Keratinocyte (primary cell): ENCODE measurements around the gene ADARB2. TPM values are rescaled to one million over a fixed set of nuclear protein-coding genes. Genes with fewer than 3 reads are reported as not detected.

ENCODE experiments used
- DNase-seq: peaks from one replicate; pipeline ENCODE4 v3.0.0-alpha.2; 2011; ENCODE audit warnings: low read depth, missing footprints, low spot score
- FAIRE-seq: peaks from 2 replicates; lab custom pipeline; 2011; peaks lifted over from hg19 to GRCh38; lab: Jason Lieb, UNC
- H2AFZ ChIP-seq: 2 replicates; pipeline ENCODE4 v1.6.0; 2012; ENCODE audit warnings: low read length, control low read depth, inconsistent platforms; ENCODE audit not compliant: control insufficient read depth
- H3K27ac ChIP-seq: 2 replicates; pipeline ENCODE4 v1.5.1; 2011; ENCODE audit warnings: low read length; ENCODE audit not compliant: control insufficient read depth, insufficient read depth
- H3K27me3 ChIP-seq: 3 replicates; pipeline ENCODE4 v1.6.0; 2011; ENCODE audit warnings: low read length; ENCODE audit not compliant: control insufficient read depth, insufficient read depth; ENCODE audit errors: extremely low read depth
- H3K36me3 ChIP-seq, 2 experiments: 2 replicates in 1 of 2; 3 replicates in 1 of 2; pipeline ENCODE4 v1.5.1; 2011; ENCODE audit warnings: low read length in 2 of 2, mild to moderate bottlenecking in 1 of 2; ENCODE audit not compliant: control insufficient read depth in 2 of 2, insufficient read depth in 2 of 2; ENCODE audit errors: extremely low read depth in 1 of 2
- H3K4me1 ChIP-seq: 3 replicates; pipeline ENCODE4 v1.5.1; 2011; ENCODE audit warnings: low read length; ENCODE audit not compliant: control insufficient read depth, insufficient read depth; ENCODE audit errors: extremely low read depth
- H3K4me2 ChIP-seq: 3 replicates; pipeline ENCODE4 v1.6.0; 2011; ENCODE audit warnings: low read depth, low read length; ENCODE audit not compliant: control insufficient read depth, insufficient read depth; ENCODE audit errors: extremely low read depth
- H3K4me3 ChIP-seq, 3 experiments: fragments of 200-600 bp in 1 of 3; sonication (generic) in 1 of 3; 2 replicates in 2 of 3; 3 replicates in 1 of 3; pipeline ENCODE4 v1.5.1; 2011 to 2016; ENCODE audit warnings: low read length in 3 of 3, mild to moderate bottlenecking in 3 of 3, control low read depth in 2 of 3, inconsistent platforms in 1 of 3, low read depth in 1 of 3, mixed read lengths in 1 of 3, mixed run types in 1 of 3, moderate library complexity in 1 of 3; ENCODE audit not compliant: control insufficient read depth in 2 of 3, insufficient read depth in 2 of 3; ENCODE audit errors: extremely low read depth in 1 of 3
- H3K79me2 ChIP-seq: 2 replicates; pipeline ENCODE4 v1.6.0; 2012; ENCODE audit warnings: low read length; ENCODE audit not compliant: control insufficient read depth, insufficient read depth
- H3K9ac ChIP-seq: 3 replicates; pipeline ENCODE4 v1.6.0; 2011; ENCODE audit warnings: low read length; ENCODE audit not compliant: control insufficient read depth, insufficient read depth; ENCODE audit errors: extremely low read depth
- H3K9me1 ChIP-seq: 3 replicates; pipeline ENCODE4 v1.6.0; 2011; ENCODE audit warnings: low read length; ENCODE audit not compliant: control insufficient read depth, insufficient read depth; ENCODE audit errors: extremely low read depth
- H3K9me3 ChIP-seq: 2 replicates; pipeline ENCODE4 v1.5.1; 2012; ENCODE audit warnings: low read depth, low read length; ENCODE audit not compliant: control insufficient read depth
- H4K20me1 ChIP-seq: 3 replicates; pipeline ENCODE4 v1.6.0; 2011; ENCODE audit warnings: low read length; ENCODE audit not compliant: control insufficient read depth, insufficient read depth; ENCODE audit errors: extremely low read depth
- CTCF ChIP-seq, 3 experiments: IDR thresholded peaks in 1 of 3; conservative IDR thresholded peaks in 1 of 3; optimal IDR thresholded peaks in 1 of 3; 2 replicates in 2 of 3; 3 replicates in 1 of 3; pipeline versions ENCODE3 to v1.5.1; 2011; ENCODE audit warnings: low read length in 3 of 3, mild to moderate bottlenecking in 3 of 3, moderate library complexity in 2 of 3, control low read depth in 1 of 3, inconsistent platforms in 1 of 3; ENCODE audit not compliant: insufficient read depth in 2 of 3; ENCODE audit errors: extremely low read depth in 1 of 3
- EZH2 ChIP-seq: IDR thresholded peaks from one replicate; pipeline ENCODE4 v1.6.1; 2012; ENCODE audit warnings: inconsistent platforms, mild to moderate bottlenecking, low read length, moderate library complexity
- dilution Hi-C: fragments of 300-500 bp; cut with MboI; formaldehyde crosslinking; loops from one replicate; pipeline ENCODE4 v1.7.0; 2020; ENCODE audit warnings: low sequenced_read_pairs; ENCODE audit not compliant: extremely low pct_ligation_motif_present
- polyA plus RNA-seq, 5 experiments: library from polyadenylated mRNA; depleted of rRNA in 3 of 5; stranded (reverse) in 3 of 5; stranded (forward) in 1 of 5; unstranded in 1 of 5; fragments of >200 nt; gene quantifications; 1 replicate in 1 of 5; 2 replicates in 3 of 5; 3 replicates in 1 of 5; pipeline versions ENCODE4 v1.2.1 to v1.2.3, GENCODE V29; 2011 to 2012; ENCODE audit warnings: missing spikeins in 2 of 5, low read depth in 1 of 5, low replicate concordance in 1 of 5

The ADARB2 gene
- polyA plus RNA-seq, 1 donor (not counting 4 experiments of a cell fraction or from before 2014, with no cell fraction given) = not detected

- FAIRE-seq = no peak
- H3K9me3 ChIP-seq = peaks cover 4% of the 10 kb centered on the region
- no peaks in the 10 kb centered on the region for H3K36me3 ChIP-seq
- dilution Hi-C loops = no loop called here
- no peak for TF ChIP-seq EZH2
- no peak for TF ChIP-seq CTCF (optimal IDR thresholded peaks at IDR 0.05 in 1 of 3, IDR thresholded peaks at IDR 0.05 in 1 of 3, conservative IDR thresholded peaks at IDR 0.05 in 1 of 3; ENCODE audit: extremely low read depth in 1 of 3, insufficient read depth in 2 of 3, low read length in 3 of 3)
- DNase-seq = no peak
- no peaks in the 10 kb centered on the region for H3K27me3 ChIP-seq
- H3K4me2 ChIP-seq = no peak overlapping the region
- H4K20me1 ChIP-seq = no peaks in the 10 kb centered on the region
- no peak overlapping the region for H2AFZ ChIP-seq
- H3K4me3 ChIP-seq = no peak overlapping the region
- no peak overlapping the region for H3K9ac ChIP-seq
- H3K4me1 ChIP-seq = no peaks in the 10 kb centered on the region
- no peak overlapping the region for H3K27ac ChIP-seq
- H3K79me2 ChIP-seq = no peaks in the 10 kb centered on the region
- H3K9me1 ChIP-seq = no peaks in the 10 kb centered on the region
Measured at GRCh38 chr10:1422275-1422674, 315.1 kb downstream of the ADARB2 start.

- Histone ChIP-seq H3K4me3 (no peak overlapping the region), H3K9me1 (no peaks in the 10 kb centered on the region), H3K79me2 (no peaks in the 10 kb centered on the region), H3K27ac (no peak overlapping the region), H3K9me3 (peaks cover 4% of the 10 kb centered on the region), H3K9ac (no peak overlapping the region), H3K36me3 (no peaks in the 10 kb centered on the region), H4K20me1 (no peaks in the 10 kb centered on the region), H3K27me3 (no peaks in the 10 kb centered on the region), H3K4me1 (no peaks in the 10 kb centered on the region), H3K4me2 (peak overlapping the region; percentile 60), H2AFZ (peak overlapping the region; percentile 81)
- dilution Hi-C loops = no loop called here
- peak; percentile 26 for FAIRE-seq
- TF ChIP-seq CTCF (optimal IDR thresholded peaks at IDR 0.05 in 1 of 3, IDR thresholded peaks at IDR 0.05 in 1 of 3, conservative IDR thresholded peaks at IDR 0.05 in 1 of 3; ENCODE audit: extremely low read depth in 1 of 3, insufficient read depth in 2 of 3, low read length in 3 of 3) (peak; percentile 44 to 84 (median 69)), EZH2 (no peak)
- DNase-seq = no peak
Measured at GRCh38 chr10:1420661-1421362, 316.5 kb downstream of the ADARB2 start.
